GM12878 (cell line): ENCODE results near the gene GRM3. TPM values are rescaled to one million over a fixed set of nuclear protein-coding genes. Genes with fewer than 3 reads are reported as not detected.

Source experiments
- ATAC-seq: fragments of 200-7000 bp; cut with Tn5 transposase; 3 replicates; pipeline ENCODE4 v1.9.1; 2020; ENCODE audit warnings: mild to moderate bottlenecking, moderate library complexity
- BruUV-seq: library from RNA; stranded (reverse); fragments of 400-500 nt; replicated peaks from 2 replicates; lab custom pipeline; 2021; lab: Mats Ljungman, UMichigan
- CTCF ChIA-PET: fragments of 300-600 bp; sonication (Branson Sonifier 250); formaldehyde crosslinking; extraction: SDS; loops from one replicate; lab custom pipeline; 2021; ENCODE audit warnings: inconsistent platforms; lab: Yijun Ruan, JAX
- POLR2A ChIA-PET: fragments of 350-600 bp; formaldehyde crosslinking; extraction: SDS; loops from one replicate; lab custom pipeline; 2021; ENCODE audit warnings: inconsistent platforms; lab: Charles Lee
- RAD21 ChIA-PET: fragments of 300-600 bp; sonication (Branson Sonifier 250); formaldehyde crosslinking; loops from one replicate; lab custom pipeline; 2023; ENCODE audit warnings: antibody characterized with exemption; ENCODE audit not compliant: unreplicated experiment; lab: Charles Lee
- SMC1A ChIA-PET: fragments of 300-600 bp; sonication (Branson Sonifier 250); formaldehyde crosslinking; loops from one replicate; lab custom pipeline; 2023; ENCODE audit not compliant: unreplicated experiment, uncharacterized antibody; lab: Charles Lee
- DNase-seq: peaks from one replicate; pipeline ENCODE4 v3.0.0-alpha.2; 2011; ENCODE audit warnings: low read depth, low spot score
- FAIRE-seq: peaks from 3 replicates; lab custom pipeline; 2011; peaks lifted over from hg19 to GRCh38; lab: Jason Lieb, UNC
- H2AFZ ChIP-seq: 2 replicates; pipeline ENCODE4 v1.6.0; 2011; ENCODE audit warnings: low read depth, low read length, control low read depth; ENCODE audit not compliant: control insufficient read depth
- H3K27ac ChIP-seq: 2 replicates; pipeline ENCODE4 v1.5.1; 2011; ENCODE audit warnings: control low read depth; ENCODE audit not compliant: control insufficient read depth, insufficient read depth
- H3K27me3 ChIP-seq, 2 experiments: replicated peaks in 1 of 2; 2 replicates each; pipeline versions ENCODE4 v1.6.0 to v1.6.1; 2011; ENCODE audit warnings: low read length in 1 of 2; ENCODE audit not compliant: control insufficient read depth in 2 of 2, insufficient read depth in 2 of 2
- H3K36me3 ChIP-seq, 2 experiments: 2 replicates each; pipeline ENCODE4 v1.5.1; 2011; ENCODE audit warnings: low read length in 1 of 2; ENCODE audit not compliant: control insufficient read depth in 2 of 2, insufficient read depth in 2 of 2
- H3K4me1 ChIP-seq: 2 replicates; pipeline ENCODE4 v1.6.1; 2011; ENCODE audit warnings: mild to moderate bottlenecking, low read length, moderate library complexity, mixed read lengths; ENCODE audit not compliant: control insufficient read depth, insufficient read depth
- H3K4me2 ChIP-seq: 2 replicates; pipeline ENCODE4 v1.6.0; 2011; ENCODE audit warnings: control low read depth; ENCODE audit not compliant: control insufficient read depth, insufficient read depth
- H3K4me3 ChIP-seq: fragments of 200-600 bp; sonication (generic); 2 replicates; pipeline ENCODE4 v1.5.1; 2016
- H3K79me2 ChIP-seq: 2 replicates; pipeline ENCODE4 v1.6.0; 2011; ENCODE audit warnings: low read length; ENCODE audit not compliant: control insufficient read depth, insufficient read depth
- H3K9ac ChIP-seq: 2 replicates; pipeline ENCODE4 v1.8.0; 2011; ENCODE audit warnings: low read length, control low read depth, mixed read lengths; ENCODE audit not compliant: control insufficient read depth, insufficient read depth
- H3K9me3 ChIP-seq: replicated peaks from 3 replicates; pipeline ENCODE4 v1.5.1; 2011; ENCODE audit warnings: mild to moderate bottlenecking, low read length; ENCODE audit not compliant: control insufficient read depth, insufficient read depth
- H4K20me1 ChIP-seq: 2 replicates; pipeline ENCODE4 v1.6.0; 2011; ENCODE audit not compliant: control insufficient read depth, insufficient read depth
- EED ChIP-seq: sonication (generic); IDR thresholded peaks from 2 replicates; pipeline ENCODE4 v1.6.1; 2016; ENCODE audit warnings: antibody characterized with exemption, low read depth
- MEF2B ChIP-seq: fragments of 450-650 bp; IDR thresholded peaks from 2 replicates; pipeline ENCODE4 v1.6.1; 2018; ENCODE audit warnings: mild to moderate bottlenecking, moderate library complexity; ENCODE audit not compliant: partially characterized antibody, poor library complexity, severe bottlenecking
- NR2C2 ChIP-seq: IDR thresholded peaks from 2 replicates; pipeline ENCODE4 v1.6.1; 2011; ENCODE audit warnings: borderline replicate concordance, low read depth; ENCODE audit not compliant: control insufficient read depth, insufficient read length
- POLR2A ChIP-seq: IDR thresholded peaks from 2 replicates; pipeline ENCODE4 v1.6.1; 2011; ENCODE audit warnings: low read depth, mild to moderate bottlenecking, low read length
- POLR2AphosphoS5 ChIP-seq: IDR thresholded peaks from 2 replicates; pipeline ENCODE4 v1.6.1; 2011; ENCODE audit warnings: mild to moderate bottlenecking, low read length, inconsistent platforms
- RELA ChIP-seq: fragments of 450-650 bp; IDR thresholded peaks from 2 replicates; pipeline ENCODE4 v1.8.0; 2014; ENCODE audit warnings: borderline replicate concordance; ENCODE audit not compliant: partially characterized antibody
- TCF12 ChIP-seq: IDR thresholded peaks from 2 replicates; pipeline ENCODE4 v1.6.1; 2011; ENCODE audit warnings: low read depth, mild to moderate bottlenecking, low read length
- YBX1 ChIP-seq: fragments of 450-650 bp; IDR thresholded peaks from 2 replicates; pipeline ENCODE4 v1.6.1; 2016; ENCODE audit warnings: antibody characterized with exemption
- ZNF207 ChIP-seq: fragments of 450-650 bp; IDR thresholded peaks from 2 replicates; pipeline ENCODE4 v1.6.1; 2014; ENCODE audit warnings: antibody characterized with exemption, mild to moderate bottlenecking, borderline replicate concordance
- ZNF622 ChIP-seq: fragments of 450-650 bp; IDR thresholded peaks from 2 replicates; pipeline ENCODE4 v1.6.1; 2017; ENCODE audit warnings: mild to moderate bottlenecking, inconsistent platforms
- WGBS: methylation state at CpG from one replicate; pipeline ENCODE4 v1.1.6; 2016; ENCODE audit warnings: low lambda C conversion rate; ENCODE audit not compliant: insufficient replicate concordance, insufficient coverage; ENCODE audit errors: missing lambda C conversion rate; 5-methylcytosine and 5-hydroxymethylcytosine counted together
- in situ Hi-C: fragments of 300-500 bp; cut with MboI; formaldehyde crosslinking; loops from 9 replicates; pipeline ENCODE4 v1.14.3; 2018; ENCODE audit warnings: mixed read lengths
- intact Hi-C: fragments of 100-400 bp; cut with micrococcal nuclease; formaldehyde crosslinking; loops from one replicate; pipeline ENCODE4 v1.14.2; 2022; ENCODE audit not compliant: unreplicated experiment
- polyA plus RNA-seq, 11 experiments: library from polyadenylated mRNA; depleted of rRNA in 4 of 11; unstranded in 6 of 11; stranded (reverse) in 5 of 11; fragments of >200 nt; fragmentation: Nextera tagmentation in 4 of 11; fragmentation: Illumina TruSeq in 1 of 11; extraction: Ambion mirVana in 4 of 11; extraction: Trizol in 1 of 11; gene quantifications; 1 replicate in 1 of 11; 2 replicates in 10 of 11; pipeline versions ENCODE4 v1.2.1 to v1.2.3, GENCODE V29; 2011 to 2016; ENCODE audit warnings: inconsistent platforms in 2 of 11, missing spikeins in 2 of 11, low read depth in 1 of 11
- total RNA-seq, 4 experiments: library from RNA; depleted of rRNA in 3 of 4; stranded (reverse); fragments of >200 nt in 3 of 4; fragmentation: Illumina TruSeq in 1 of 4; extraction: Trizol in 1 of 4; gene quantifications; 2 replicates each; pipeline versions ENCODE4 v1.2.1 to v1.2.3, GENCODE V29; 2013 to 2021
- TF ChIP-seq, protein P1 (sequence below): fragments of 450-650 bp; IDR thresholded peaks from 2 replicates; pipeline ENCODE4 v1.6.1; 2017; ENCODE audit warnings: antibody characterized with exemption, mild to moderate bottlenecking, moderate library complexity
- TF ChIP-seq, protein P2 (sequence below): fragments of 450-650 bp; IDR thresholded peaks from 2 replicates; pipeline ENCODE4 v1.6.1; 2017; ENCODE audit warnings: mild to moderate bottlenecking
- TF ChIP-seq, protein P3 (sequence below): fragments of 450-650 bp; IDR thresholded peaks from 2 replicates; pipeline ENCODE4 v1.6.1; 2014; ENCODE audit warnings: mild to moderate bottlenecking

The GRM3 gene
- total and polyA plus RNA-seq, 10 of the 15 experiments (the other 5 are each of a cell fraction or from before 2014, with no cell fraction given) = 0.03 to 0.49 (median 0.15) TPM; not detected in 1

DNA sequence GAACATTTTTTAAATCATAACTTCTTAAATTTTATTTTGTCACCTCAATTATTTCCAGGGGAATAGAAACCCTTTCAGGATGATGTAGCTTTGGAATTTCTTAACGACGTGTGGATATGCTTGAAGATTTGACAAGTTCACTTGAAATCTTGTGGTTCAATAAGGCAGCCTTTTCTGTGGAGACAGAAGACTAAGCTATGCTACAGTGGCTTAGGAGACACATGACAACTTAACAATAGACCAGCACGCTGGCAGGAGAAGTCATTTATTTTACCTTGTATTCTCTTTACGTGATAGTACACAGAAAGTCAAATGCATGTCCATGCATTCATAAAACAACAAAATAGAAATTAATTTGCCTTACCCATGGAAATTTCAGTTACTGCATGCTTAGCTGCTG is 181.6 kb downstream of the GRM3 start:
- ChIA-PET POLR2A (no interaction called here), SMC1A (interaction anchor here (1.4 to 1.5 kb wide), 2 partner anchors 8 to 11 kb away, joined by 4 to 5 read pairs; no protein-coding TSS in a partner anchor), RAD21 (no interaction called here), CTCF (interaction anchor here (0.5 to 1.5 kb wide), 2 partner anchors 10 to 85 kb away, joined by 3 to 5 read pairs; no protein-coding TSS in a partner anchor)
- BruUV-seq = no TSS peak
- in situ Hi-C loops = no loop called here
- Histone ChIP-seq H3K79me2 (no peaks in the 10 kb centered on the region), H3K9me3 (no peaks in the 10 kb centered on the region), H3K27me3 (no peaks in the 10 kb centered on the region), H2AFZ (no peak overlapping the region), H3K4me1 (no peaks in the 10 kb centered on the region), H3K4me2 (no peak overlapping the region), H3K27ac (no peak overlapping the region), H3K9ac (no peak overlapping the region), H3K36me3 (no peaks in the 10 kb centered on the region), H4K20me1 (no peaks in the 10 kb centered on the region), H3K4me3 (no peak overlapping the region)
- 25% methylated on average over 4 of the region's 4 CpGs for WGBS
- no peak for TF ChIP-seq ZNF622
- TF ChIP-seq, protein P1, sequence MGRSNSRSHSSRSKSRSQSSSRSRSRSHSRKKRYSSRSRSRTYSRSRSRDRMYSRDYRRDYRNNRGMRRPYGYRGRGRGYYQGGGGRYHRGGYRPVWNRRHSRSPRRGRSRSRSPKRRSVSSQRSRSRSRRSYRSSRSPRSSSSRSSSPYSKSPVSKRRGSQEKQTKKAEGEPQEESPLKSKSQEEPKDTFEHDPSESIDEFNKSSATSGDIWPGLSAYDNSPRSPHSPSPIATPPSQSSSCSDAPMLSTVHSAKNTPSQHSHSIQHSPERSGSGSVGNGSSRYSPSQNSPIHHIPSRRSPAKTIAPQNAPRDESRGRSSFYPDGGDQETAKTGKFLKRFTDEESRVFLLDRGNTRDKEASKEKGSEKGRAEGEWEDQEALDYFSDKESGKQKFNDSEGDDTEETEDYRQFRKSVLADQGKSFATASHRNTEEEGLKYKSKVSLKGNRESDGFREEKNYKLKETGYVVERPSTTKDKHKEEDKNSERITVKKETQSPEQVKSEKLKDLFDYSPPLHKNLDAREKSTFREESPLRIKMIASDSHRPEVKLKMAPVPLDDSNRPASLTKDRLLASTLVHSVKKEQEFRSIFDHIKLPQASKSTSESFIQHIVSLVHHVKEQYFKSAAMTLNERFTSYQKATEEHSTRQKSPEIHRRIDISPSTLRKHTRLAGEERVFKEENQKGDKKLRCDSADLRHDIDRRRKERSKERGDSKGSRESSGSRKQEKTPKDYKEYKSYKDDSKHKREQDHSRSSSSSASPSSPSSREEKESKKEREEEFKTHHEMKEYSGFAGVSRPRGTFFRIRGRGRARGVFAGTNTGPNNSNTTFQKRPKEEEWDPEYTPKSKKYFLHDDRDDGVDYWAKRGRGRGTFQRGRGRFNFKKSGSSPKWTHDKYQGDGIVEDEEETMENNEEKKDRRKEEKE = no peak
- no peak for TF ChIP-seq POLR2AphosphoS5
- no peak for TF ChIP-seq POLR2A
- TF ChIP-seq RELA = no peak
- TF ChIP-seq MEF2B = no peak
- no peak for TF ChIP-seq EED
- TF ChIP-seq, protein P2, sequence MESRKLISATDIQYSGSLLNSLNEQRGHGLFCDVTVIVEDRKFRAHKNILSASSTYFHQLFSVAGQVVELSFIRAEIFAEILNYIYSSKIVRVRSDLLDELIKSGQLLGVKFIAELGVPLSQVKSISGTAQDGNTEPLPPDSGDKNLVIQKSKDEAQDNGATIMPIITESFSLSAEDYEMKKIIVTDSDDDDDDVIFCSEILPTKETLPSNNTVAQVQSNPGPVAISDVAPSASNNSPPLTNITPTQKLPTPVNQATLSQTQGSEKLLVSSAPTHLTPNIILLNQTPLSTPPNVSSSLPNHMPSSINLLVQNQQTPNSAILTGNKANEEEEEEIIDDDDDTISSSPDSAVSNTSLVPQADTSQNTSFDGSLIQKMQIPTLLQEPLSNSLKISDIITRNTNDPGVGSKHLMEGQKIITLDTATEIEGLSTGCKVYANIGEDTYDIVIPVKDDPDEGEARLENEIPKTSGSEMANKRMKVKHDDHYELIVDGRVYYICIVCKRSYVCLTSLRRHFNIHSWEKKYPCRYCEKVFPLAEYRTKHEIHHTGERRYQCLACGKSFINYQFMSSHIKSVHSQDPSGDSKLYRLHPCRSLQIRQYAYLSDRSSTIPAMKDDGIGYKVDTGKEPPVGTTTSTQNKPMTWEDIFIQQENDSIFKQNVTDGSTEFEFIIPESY = no peak
- no peak for TF ChIP-seq TCF12
- no peak for TF ChIP-seq ZNF207
- TF ChIP-seq YBX1 = no peak
- no peak for TF ChIP-seq NR2C2
- TF ChIP-seq, protein P3, sequence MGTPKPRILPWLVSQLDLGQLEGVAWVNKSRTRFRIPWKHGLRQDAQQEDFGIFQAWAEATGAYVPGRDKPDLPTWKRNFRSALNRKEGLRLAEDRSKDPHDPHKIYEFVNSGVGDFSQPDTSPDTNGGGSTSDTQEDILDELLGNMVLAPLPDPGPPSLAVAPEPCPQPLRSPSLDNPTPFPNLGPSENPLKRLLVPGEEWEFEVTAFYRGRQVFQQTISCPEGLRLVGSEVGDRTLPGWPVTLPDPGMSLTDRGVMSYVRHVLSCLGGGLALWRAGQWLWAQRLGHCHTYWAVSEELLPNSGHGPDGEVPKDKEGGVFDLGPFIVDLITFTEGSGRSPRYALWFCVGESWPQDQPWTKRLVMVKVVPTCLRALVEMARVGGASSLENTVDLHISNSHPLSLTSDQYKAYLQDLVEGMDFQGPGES = no peak
- FAIRE-seq (no peak), ATAC-seq (no peak), DNase-seq (no peak)
- intact Hi-C loops = no loop called here
